VCaP (cell line): ENCODE measurements around the gene PTPRN2.
"Not testable (repeated sequence)": the region's sequence is repeated elsewhere in the genome, so short reads cannot be mapped to it uniquely, and the experiment has no call there.

Experiments
- H3K27ac ChIP-seq: fragments of 450-650 bp; 2 replicates; pipeline ENCODE4 v1.5.1; 2017
- CTCF ChIP-seq: fragments of 450-650 bp; conservative IDR thresholded peaks from 2 replicates; pipeline ENCODE4 v1.5.1; 2017; ENCODE audit warnings: mild to moderate bottlenecking, moderate library complexity

PTPRN2 gene

GRCh38 chr7:158312789-158313188, 274.8 kb downstream of the PTPRN2 start:
- no peak overlapping the region for H3K27ac ChIP-seq
- TF ChIP-seq CTCF, result no peak

GRCh38 chr7:158311791-158312190, 275.8 kb downstream of the PTPRN2 start:
- no peak overlapping the region for H3K27ac ChIP-seq
- TF ChIP-seq CTCF, result no peak

- no peak for TF ChIP-seq CTCF
- H3K27ac ChIP-seq, result no peak overlapping the region
These were observed 276.5 kb downstream of the PTPRN2 start for GRCh38 chr7:158310924-158311666.

GRCh38 chr7:158309868-158310763, 277.5 kb downstream of the PTPRN2 start:
- no peak overlapping the region for H3K27ac ChIP-seq
- no peak for TF ChIP-seq CTCF

- no peak overlapping the region for H3K27ac ChIP-seq
- no peak for TF ChIP-seq CTCF
These were observed 279.6 kb downstream of the PTPRN2 start for GRCh38 chr7:158308001-158308400.

GRCh38 chr7:158304072-158304471, 283.6 kb downstream of the PTPRN2 start:
- not testable (repeated sequence) for H3K27ac ChIP-seq

- no peak for TF ChIP-seq CTCF
- no peak overlapping the region for H3K27ac ChIP-seq
These were observed 284.5 kb downstream of the PTPRN2 start for GRCh38 chr7:158303121-158303520.
